AG08395 (cell line): ENCODE results near the gene GGACT.
"Not testable (repeated sequence)": the region's sequence is repeated elsewhere in the genome, so short reads cannot be mapped to it uniquely, and the experiment has no call there.

ENCODE experiments used
- DNase-seq: peaks from one replicate; pipeline ENCODE4 v3.0.0; 2012; ENCODE audit warnings: mixed read lengths, low spot score

GGACT gene

GRCh38 chr13:100588331-100589177 lies at the start of gene GGACT:
GGACT (minus strand) TSS chr13:100588789; CDS start chr13:100532591, 56,198 bp downstream.
- peak; percentile 81 for DNase-seq

DNA sequence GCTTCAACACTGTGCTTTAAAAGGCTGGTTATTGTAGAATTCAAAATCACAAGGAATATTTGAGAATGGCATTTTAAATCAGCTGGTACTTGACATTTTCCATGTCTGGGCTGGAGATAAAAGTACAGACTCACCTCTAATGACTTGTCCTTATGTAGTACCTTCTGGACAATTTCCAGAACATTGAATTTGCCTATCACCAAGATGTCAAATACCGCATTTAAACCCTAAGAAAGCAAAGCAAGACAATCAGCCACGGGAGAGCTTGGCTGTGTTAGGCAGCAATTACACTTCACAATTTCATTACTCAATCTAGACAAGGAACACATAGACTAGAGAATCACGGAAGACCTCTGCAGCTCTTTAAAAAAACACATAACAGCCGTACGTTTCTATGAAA lies 49.2 kb upstream of the GGACT start:
- no peak for DNase-seq

DNA sequence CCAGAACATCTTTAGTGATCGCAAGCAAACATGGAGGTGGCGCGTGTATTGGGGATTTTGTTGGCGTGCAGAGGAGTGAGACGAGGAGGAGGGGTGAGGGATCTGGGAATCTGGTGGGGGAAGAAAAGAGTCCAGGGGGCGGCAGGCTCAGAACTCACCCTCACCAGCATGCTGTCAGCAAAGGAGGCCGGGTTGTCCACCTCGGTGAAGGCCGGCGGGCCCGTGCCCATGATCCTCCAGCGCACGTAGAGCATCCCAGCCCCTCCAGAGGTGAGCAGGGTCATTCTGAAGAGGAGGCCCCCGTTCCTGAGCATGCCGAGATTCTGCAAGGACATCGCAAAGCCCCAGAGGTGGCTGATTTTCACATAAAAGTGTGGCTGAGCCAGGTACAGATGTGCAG lies 48.8 kb upstream of the GGACT start:
- DNase-seq, result no peak

GRCh38 chr13:100636441-100636840 lies 47.9 kb upstream of the GGACT start:
- no peak for DNase-seq

- DNase-seq, result no peak
Measured at GRCh38 chr13:100636004-100636403, 47.4 kb upstream of the GGACT start.

- no peak for DNase-seq
Measured at GRCh38 chr13:100634696-100635095, 46.1 kb upstream of the GGACT start.

GRCh38 chr13:100633461-100633860 lies 44.9 kb upstream of the GGACT start:
- peak; percentile 78 for DNase-seq

DNA sequence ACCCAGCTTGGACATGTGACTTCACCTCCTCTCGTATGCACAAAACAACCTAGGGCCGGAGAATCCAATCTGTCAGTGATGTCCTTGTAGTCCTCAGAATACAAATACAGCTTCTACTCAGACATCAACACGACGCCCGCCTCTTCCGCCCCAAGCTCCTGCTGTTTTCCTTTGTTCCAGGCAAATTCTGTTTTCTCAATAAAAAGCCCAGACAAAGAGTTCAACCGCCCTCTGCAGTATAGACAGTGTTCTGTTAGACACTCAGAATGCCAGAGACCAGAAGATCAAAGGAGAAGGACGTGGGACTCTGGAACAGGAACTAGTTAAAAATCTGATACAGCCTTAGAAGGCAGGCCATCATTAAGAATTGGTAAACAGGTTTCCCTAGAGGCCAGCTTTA lies 42.0 kb upstream of the GGACT start:
- no peak for DNase-seq

DNA sequence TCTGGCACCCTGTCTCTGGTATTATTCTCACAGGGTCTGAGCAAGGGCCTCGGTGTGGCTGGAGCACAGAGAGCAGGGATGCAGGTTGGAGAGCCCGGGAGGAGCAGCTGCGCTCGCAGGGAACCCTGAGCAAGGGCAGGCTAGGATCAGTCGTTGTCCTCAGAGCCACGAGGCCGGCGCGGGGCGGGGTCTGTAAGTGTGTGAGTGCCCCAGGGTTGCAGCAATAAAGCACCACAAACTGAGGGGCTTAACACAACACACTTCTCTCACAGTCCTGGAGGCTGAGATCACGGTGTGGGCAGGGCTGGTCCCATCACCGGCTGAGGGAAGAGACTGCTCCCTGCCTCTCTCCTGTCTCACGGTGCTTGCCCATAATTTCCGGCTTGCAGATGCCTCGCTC lies 38.5 kb upstream of the GGACT start:
- no peak for DNase-seq

- DNase-seq, result no peak
Measured at GRCh38 chr13:100625447-100625846, 36.9 kb upstream of the GGACT start.

DNA sequence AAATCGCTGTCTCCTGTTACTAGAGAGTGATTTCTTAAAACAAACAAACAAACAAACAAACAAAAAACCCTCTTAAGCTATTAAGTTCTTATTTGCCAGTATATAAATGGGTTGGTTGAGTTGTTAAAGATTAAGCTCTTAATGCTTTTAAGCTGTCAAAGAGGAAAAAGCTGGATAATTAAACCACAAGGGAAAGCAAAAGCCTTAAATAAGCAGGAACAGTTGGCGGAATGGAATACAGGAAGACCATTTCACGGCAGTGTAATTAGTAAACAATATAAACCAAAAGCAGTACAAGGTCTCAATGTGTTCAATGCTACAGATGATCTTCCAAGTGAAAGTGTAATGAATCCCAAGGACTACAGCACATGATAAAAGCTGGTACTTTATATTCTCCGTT lies 32.2 kb upstream of the GGACT start:
- DNase-seq, result no peak

DNA sequence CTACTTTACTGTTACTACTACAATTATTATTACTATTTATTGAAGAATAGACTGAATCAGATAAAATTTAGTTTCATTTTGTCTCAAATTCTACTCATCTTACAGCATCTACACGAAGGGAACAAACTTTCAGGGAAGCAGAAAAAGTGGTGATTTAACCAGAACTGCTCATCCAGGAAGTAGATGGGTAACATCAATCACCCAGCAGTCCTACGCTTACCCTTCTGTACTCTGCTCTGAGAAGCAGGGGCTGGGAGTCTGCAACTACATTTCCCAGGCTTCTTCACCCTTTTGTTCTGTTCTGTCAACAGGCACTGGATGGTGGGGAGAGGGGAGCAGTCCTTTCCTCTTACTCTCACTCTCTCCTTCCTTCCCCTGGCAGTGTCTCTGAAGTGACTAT lies 31.4 kb upstream of the GGACT start:
- DNase-seq, result no peak

- DNase-seq, result not testable (repeated sequence)
Measured at GRCh38 chr13:100618897-100619296, 30.3 kb upstream of the GGACT start.

DNA sequence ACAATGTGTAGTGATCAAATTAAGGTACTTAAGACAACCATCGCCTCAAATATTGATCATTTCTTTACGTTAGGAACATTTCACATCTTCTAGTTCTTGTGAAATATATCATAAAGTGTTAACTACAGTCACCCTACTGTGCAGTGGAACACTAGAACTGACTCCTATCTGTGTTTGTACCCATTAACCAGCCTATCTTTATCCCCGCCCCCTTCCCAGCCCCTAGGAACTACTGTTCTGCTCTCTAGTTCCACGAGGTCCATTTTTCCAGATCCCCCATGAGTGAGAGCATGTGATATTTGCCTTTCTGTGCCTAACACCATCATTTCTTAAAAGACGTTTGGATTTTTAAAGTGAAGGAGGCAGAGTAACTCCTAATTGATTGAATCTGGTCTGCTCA lies 24.4 kb upstream of the GGACT start:
- DNase-seq, result no peak

DNA sequence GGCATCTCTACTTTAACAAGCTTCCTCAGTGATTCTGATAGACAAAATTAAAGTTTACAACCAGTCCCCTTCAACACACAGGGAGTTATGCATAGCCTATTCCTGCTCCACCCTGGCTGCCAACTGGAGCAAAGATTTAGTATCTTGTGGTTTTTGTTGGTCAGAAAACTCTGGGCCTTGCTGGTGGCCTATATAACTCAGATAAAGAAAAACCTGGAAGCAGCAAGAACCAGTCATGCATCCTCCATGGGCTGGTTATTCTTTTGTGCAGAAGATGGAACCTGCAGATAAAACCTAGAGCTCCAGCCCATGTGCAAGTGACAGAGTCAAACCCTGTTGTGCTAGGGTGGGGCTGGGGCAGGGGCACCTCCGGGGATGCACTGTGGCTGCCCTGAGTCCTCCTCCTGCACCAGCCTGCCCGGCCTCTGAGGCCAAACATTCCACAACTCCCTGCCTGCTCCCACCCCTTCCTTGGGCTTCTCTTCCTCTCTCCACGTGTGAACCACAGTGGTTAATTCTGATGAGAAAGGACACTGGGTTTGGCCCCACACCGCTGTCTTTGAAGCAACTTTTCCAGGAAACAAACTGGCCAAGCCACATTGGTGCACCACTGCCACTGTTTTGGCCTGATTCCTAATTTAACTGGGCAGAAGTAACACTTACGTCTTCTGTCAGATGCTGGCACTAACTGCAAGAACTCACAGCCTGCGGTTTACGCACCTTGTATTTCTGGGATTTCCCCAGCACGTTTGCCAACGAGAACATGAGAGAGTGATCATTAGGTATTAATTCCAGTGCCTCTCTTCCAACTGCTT lies 23.3 kb upstream of the GGACT start:
- no peak for DNase-seq

GRCh38 chr13:100610391-100611347 lies 22.1 kb upstream of the GGACT start:
- DNase-seq, result no peak

DNA sequence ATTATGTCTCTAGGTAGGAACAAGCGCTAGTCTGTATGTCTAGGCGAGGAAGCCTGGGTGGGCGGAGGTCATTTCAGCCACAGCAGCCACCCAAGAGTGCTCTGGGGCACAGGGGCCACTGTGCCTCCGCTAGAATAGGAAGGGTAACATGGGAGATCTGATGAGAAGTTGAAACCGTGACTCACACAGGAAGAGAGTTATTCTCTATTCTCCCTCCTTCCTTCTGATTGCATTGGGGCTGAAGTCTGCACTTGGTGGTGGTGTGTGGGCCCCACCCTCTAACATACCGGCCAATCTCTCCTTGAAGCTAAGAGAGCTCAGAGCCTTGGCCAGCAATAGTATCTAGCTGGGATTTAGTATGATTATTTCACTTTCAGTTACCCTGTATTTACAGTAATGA lies 20.3 kb upstream of the GGACT start:
- DNase-seq, result no peak

DNA sequence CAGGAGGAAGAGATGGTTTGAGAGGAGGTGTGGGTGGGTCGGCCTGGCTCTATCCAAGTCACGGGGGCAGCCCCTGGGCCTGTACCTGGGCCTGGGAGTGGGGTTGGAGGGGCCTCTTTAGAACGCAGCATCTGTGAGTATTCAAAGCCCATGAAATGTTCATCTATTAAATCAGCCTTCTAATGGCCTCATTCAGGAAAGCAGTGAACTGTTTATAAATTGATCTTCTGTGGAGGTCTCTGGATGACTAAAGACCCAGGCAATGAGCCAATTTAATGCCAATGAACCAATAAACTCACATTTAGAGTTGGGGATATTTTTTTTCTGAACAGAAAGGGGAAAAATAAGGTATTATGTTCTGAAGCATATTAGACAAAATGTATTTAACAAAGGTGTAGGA lies 19.9 kb upstream of the GGACT start:
- DNase-seq, result no peak

- DNase-seq, result no peak
Measured at GRCh38 chr13:100604918-100605710, 16.5 kb upstream of the GGACT start.

- no peak for DNase-seq
Measured at GRCh38 chr13:100602493-100603111, 14.0 kb upstream of the GGACT start.

- no peak for DNase-seq
Measured at GRCh38 chr13:100601716-100602115, 13.1 kb upstream of the GGACT start.
